VCaP (cell line): Measurements from ENCODE around the gene IL6R.

Experiments used
- H3K27ac ChIP-seq: fragments of 450-650 bp; 2 replicates; pipeline ENCODE4 v1.5.1; 2017
- TF ChIP-seq, protein P1 (sequence below): fragments of 450-650 bp; conservative IDR thresholded peaks from 2 replicates; pipeline ENCODE4 v1.5.1; 2017; ENCODE audit warnings: mild to moderate bottlenecking, moderate library complexity

IL6R gene

DNA sequence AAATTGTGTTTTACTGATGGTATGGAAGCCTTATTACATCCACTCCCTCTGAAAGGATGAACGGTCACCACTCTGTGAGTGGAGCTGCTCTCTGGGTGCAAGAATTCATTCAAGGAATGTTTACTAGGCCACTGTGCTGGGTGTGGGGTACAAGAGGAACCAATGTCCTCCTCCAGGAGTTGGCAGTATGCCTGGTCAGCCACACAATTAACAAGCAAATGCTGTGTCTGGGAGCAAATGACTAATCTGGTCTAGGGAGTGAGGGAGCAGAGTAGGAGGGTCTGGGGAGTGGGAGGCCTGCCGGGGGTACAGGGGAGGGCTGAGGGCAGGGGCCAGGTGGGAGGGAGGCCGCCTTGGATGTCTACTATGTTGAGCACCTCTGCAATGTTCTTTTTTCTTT, 69.7 kb downstream of the IL6R start:
- H3K27ac ChIP-seq, result no peak overlapping the region
- TF ChIP-seq, protein P1, sequence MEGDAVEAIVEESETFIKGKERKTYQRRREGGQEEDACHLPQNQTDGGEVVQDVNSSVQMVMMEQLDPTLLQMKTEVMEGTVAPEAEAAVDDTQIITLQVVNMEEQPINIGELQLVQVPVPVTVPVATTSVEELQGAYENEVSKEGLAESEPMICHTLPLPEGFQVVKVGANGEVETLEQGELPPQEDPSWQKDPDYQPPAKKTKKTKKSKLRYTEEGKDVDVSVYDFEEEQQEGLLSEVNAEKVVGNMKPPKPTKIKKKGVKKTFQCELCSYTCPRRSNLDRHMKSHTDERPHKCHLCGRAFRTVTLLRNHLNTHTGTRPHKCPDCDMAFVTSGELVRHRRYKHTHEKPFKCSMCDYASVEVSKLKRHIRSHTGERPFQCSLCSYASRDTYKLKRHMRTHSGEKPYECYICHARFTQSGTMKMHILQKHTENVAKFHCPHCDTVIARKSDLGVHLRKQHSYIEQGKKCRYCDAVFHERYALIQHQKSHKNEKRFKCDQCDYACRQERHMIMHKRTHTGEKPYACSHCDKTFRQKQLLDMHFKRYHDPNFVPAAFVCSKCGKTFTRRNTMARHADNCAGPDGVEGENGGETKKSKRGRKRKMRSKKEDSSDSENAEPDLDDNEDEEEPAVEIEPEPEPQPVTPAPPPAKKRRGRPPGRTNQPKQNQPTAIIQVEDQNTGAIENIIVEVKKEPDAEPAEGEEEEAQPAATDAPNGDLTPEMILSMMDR, result no peak

DNA sequence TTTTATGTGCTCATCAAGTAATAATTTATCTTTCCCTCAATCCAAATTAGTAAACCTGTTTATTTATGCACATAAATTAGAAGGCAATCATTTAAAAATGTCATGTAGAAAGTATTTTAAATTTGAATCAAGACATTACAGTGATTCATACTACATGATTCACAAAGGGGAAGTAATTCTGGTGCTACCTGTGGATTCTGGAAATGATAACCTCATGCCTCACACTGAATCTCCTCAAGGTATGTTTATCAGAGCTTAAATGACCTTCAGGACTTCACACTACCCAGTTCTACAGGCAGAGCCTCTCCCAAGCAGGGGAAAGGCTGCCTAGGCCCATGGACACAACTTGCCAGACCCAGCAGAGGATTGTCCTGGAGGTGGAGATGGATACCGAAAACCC, 71.6 kb downstream of the IL6R start:
- no peak overlapping the region for H3K27ac ChIP-seq
- TF ChIP-seq, protein P1, result no peak

DNA sequence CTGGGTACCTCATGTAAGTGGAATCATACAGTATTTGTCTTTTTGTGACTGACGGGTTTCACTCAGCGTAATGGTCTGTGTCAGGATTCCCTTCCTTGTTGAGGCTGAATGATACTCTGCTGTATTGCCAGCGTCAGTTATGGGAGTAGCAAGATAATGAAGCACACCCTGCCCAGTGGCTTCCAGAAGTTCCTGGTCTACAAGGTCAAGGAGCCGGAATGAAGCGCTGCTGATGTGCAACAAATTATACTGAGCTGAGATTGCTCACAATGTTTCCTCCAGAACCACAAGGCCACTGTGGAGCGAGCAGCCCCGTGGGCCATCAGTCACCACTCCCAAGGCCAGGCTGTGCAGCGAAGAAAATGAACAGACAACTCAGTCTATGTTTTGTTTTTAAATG, 72.9 kb downstream of the IL6R start:
- TF ChIP-seq, protein P1, result no peak
- H3K27ac ChIP-seq, result peak overlapping the region; percentile 53

DNA sequence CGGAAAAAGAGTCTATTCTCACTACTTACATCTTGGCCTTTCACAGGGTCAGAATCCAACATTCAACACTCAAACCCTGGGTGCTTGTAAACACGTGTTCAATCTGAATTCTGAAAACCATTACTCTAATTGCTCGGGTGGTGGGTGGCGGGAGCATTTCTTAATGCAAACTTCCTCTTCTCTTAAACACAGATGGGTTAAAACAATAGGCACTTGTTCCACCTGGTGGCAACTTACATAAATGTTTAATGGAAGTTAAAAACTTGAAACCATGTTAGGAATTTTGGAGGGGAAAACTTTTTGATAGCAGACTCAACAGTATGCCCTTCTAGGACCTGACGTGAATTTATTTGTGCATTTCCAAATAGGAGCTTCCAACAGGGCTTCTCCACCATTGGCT, 73.5 kb downstream of the IL6R start:
- TF ChIP-seq, protein P1, result peak; percentile 73
- H3K27ac ChIP-seq, result peak overlapping the region; percentile 53

DNA sequence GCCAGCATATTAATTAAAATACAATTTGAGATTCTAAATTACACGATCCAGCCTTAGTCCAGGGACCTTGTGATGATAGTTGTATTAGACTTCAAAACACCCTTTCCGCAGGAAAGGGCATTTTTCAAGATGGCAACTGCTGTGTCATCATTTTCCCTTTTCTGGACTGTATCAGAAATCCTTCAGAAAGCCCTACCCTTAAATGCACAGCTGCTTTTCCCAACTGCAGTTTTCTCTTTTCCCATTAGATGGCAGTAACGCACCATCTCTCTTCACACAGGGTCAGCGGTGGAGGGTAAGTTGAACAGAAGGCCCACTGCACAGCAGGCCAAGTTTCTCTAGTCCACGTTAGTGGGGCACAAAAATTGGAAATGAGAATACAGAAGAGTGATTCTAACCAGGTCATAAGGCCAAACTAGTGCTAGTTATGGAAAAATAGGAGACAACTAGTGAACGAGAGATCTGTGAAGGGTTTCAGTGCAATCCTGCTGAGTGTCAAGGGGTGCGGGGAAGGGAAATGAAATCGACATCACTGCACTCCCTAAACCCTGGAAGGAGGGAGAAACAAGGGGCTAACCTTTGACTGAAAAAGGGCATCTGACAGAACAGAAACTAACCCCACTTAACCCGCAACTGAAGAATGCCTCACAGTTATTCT, 74.8 kb downstream of the IL6R start:
- TF ChIP-seq, protein P1, result peak; percentile 100
- peak overlapping the region; percentile 53 for H3K27ac ChIP-seq

DNA sequence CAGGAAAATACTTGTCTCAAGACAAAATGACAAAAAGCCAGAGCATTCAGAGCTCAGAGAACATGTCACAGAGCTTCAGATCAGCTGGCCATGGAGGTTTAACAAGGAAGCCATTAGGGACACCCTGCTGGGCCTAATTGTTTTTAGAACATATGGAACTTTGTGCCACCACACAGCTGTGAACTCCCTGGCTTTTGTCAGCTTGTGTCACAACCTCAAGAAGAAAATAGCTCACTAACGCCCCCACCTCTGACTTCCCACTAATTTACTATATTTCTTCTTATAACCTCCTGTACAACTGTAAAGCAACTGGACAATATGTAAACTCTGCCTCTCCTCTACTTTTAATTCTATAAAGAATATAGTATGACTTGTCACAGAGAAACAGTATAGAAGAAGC, 75.9 kb downstream of the IL6R start:
- no peak overlapping the region for H3K27ac ChIP-seq
- TF ChIP-seq, protein P1, result no peak

DNA sequence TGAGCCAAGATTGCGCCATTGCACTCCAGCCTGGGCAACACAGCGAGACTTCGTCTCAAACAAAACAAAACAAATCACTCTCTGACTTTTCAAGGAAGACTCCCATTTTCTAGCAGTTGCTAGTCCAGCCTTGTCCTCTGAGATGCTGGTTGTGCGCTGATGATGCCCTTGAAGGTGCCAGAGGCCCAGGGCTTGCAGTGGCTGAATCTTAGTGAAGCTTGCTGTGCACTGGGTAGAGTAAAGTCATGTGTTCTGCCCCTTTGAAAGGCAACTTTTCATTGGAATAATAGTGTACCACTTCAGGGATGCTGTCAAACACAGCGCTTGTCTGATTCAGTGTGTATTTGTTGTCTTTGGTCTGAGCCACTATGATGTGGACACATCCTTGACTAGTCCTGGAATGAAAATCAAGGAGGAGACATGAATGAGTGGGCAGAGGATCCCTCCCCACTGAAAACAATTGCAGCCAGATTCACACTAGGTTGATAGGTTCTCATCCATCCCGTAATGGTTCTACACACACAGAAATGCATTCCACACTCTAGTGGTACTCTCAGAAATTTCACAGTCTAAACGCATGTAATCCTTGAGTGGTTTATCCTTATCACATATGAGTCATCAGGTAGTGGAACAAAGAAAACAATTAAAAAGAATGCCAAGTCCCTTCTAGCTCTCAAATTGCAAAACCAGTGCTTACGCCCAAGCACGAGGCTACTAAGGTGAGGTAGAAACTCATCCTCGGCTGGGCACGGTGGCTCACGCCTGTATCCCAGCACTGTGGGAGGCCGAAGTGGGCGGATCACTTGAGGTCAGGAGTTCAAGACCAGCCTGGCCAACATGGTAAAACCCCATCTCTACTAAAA, 79.0 kb downstream of the IL6R start:
- TF ChIP-seq, protein P1, result no peak
- H3K27ac ChIP-seq, result no peak overlapping the region
